ENCODE data around the gene SMIM1. TPM values are rescaled to one million over a fixed set of nuclear protein-coding genes. Genes with fewer than 3 reads are reported as not detected.
A peak's percentile ranks its signal among the peaks of the same experiment; 100 is the strongest.

Gene SMIM1
- total and polyA plus RNA-seq, 2 donors from 2014 or later: 7.0 to 49.5 TPM

DNA sequence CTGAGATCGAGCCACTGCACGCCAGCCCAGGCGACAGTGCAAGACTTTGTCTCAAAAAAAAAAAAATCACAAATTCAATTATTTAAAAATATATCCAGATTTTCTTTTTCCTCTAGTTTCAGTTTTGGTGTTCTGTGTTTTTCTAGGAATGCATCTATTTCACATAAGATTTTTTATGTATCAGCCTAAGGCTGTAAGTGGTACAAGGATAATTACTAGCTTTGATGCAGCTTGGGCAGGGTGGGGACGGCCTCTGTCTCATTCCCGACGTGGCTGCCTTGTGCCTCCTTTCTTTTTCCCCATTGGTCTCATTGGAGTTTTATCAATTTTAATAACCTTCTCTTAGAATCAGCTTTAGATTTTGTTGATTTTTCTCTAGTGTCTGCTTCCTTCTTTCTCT is 13.4 kb upstream of the SMIM1 start:
- no peaks in the 10 kb centered on the region for H3K4me1 ChIP-seq (ENCODE audit: control insufficient read depth in 2 of 3, insufficient read depth in 2 of 3, low read depth in 1 of 3, low read length in 3 of 3)
- TF ChIP-seq, protein P1, sequence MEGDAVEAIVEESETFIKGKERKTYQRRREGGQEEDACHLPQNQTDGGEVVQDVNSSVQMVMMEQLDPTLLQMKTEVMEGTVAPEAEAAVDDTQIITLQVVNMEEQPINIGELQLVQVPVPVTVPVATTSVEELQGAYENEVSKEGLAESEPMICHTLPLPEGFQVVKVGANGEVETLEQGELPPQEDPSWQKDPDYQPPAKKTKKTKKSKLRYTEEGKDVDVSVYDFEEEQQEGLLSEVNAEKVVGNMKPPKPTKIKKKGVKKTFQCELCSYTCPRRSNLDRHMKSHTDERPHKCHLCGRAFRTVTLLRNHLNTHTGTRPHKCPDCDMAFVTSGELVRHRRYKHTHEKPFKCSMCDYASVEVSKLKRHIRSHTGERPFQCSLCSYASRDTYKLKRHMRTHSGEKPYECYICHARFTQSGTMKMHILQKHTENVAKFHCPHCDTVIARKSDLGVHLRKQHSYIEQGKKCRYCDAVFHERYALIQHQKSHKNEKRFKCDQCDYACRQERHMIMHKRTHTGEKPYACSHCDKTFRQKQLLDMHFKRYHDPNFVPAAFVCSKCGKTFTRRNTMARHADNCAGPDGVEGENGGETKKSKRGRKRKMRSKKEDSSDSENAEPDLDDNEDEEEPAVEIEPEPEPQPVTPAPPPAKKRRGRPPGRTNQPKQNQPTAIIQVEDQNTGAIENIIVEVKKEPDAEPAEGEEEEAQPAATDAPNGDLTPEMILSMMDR (IDR thresholded peaks at IDR 0.05; ENCODE audit: borderline replicate concordance, extremely low read depth, insufficient read depth): no peak
- FAIRE-seq (no peak), DNase-seq (no peak)
- H3K27me3 ChIP-seq (ENCODE audit: control insufficient read depth, insufficient read depth, low read length): no peaks in the 10 kb centered on the region
- no peaks in the 10 kb centered on the region for H3K9me3 ChIP-seq (ENCODE audit: control insufficient read depth in 2 of 3, insufficient read depth in 1 of 3, low read length in 3 of 3)
- H3K4me3 ChIP-seq (ENCODE audit: low read length in 3 of 3): no peak overlapping the region
- no peak overlapping the region for H3K9ac ChIP-seq (ENCODE audit: low read length in 3 of 3)
- no peak overlapping the region for H3K27ac ChIP-seq (ENCODE audit: low read depth in 2 of 2, low read length in 2 of 2)
- intact Hi-C loops (cut with DNase I): no loop called here
- H3K36me3 ChIP-seq (ENCODE audit: control insufficient read depth in 2 of 3, insufficient read depth in 3 of 3, low read length in 3 of 3): no peaks in the 10 kb centered on the region

- FAIRE-seq: no peak
- no peak overlapping the region for H3K9ac ChIP-seq (ENCODE audit: low read length in 3 of 3)
- no peaks in the 10 kb centered on the region for H3K4me1 ChIP-seq (ENCODE audit: control insufficient read depth in 2 of 3, insufficient read depth in 2 of 3, low read depth in 1 of 3, low read length in 3 of 3)
These were observed 12.8 kb upstream of the SMIM1 start for GRCh38 chr1:3759796-3760195.

DNA sequence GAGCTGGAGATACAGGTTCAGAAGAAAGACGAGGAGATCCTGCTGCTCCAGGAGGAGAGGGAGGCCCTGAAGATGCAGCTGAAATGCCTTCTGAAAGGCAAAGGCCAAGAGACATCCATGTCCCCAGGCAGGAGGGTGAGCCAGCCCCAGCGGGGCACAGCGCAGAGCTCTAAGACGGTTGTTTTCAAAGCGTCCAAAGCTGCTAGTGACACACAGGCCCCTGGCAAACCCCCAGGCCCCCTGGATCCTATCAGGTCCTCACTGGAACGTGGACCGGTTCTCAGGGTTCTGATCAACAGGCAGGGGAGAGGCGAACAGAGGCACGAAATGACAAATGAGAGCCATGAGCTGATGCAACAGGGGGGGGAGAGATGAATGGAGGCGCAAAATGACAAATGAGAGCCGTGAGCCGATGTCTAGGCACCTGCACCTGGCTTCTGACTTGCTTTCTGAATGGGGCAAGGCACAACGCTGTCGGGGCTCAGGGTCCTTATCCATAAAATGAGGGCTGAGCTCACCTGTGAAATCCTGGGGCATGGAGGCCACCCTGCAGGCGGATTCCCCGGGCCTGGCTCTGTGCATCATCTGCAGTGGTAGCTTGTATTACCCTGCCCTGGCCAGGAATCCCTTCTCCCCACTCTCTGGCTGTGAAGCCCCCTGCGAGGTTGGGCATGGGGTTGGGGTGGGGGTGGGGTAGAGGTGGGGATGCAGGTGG is 11.1 kb upstream of the SMIM1 start:
- Histone ChIP-seq H3K4me1 (ENCODE audit: control insufficient read depth in 2 of 3, insufficient read depth in 2 of 3, low read depth in 1 of 3, low read length in 3 of 3) (no peaks in the 10 kb centered on the region), H3K9me3 (ENCODE audit: control insufficient read depth in 2 of 3, insufficient read depth in 1 of 3, low read length in 3 of 3) (no peaks in the 10 kb centered on the region), H3K27me3 (ENCODE audit: control insufficient read depth, insufficient read depth, low read length) (no peaks in the 10 kb centered on the region), H3K4me3 (ENCODE audit: low read length in 3 of 3) (no peak overlapping the region), H3K27ac (ENCODE audit: low read depth in 2 of 2, low read length in 2 of 2) (no peak overlapping the region), H3K9ac (ENCODE audit: low read length in 3 of 3) (no peak overlapping the region), H3K36me3 (ENCODE audit: control insufficient read depth in 2 of 3, insufficient read depth in 3 of 3, low read length in 3 of 3) (no peaks in the 10 kb centered on the region)
- FAIRE-seq (no peak), DNase-seq (peak in 1 of 5 donors; percentile 45)
- intact Hi-C loops (cut with DNase I): no loop called here
- TF ChIP-seq, protein P1 (IDR thresholded peaks at IDR 0.05; ENCODE audit: borderline replicate concordance, extremely low read depth, insufficient read depth): no peak

More at GRCh38 chr1:3759796-3760195, 12.8 kb upstream of the SMIM1 start:
- Histone ChIP-seq H3K27ac (ENCODE audit: low read depth in 2 of 2, low read length in 2 of 2) (no peak overlapping the region), H3K36me3 (ENCODE audit: control insufficient read depth in 2 of 3, insufficient read depth in 3 of 3, low read length in 3 of 3) (no peaks in the 10 kb centered on the region), H3K4me3 (ENCODE audit: low read length in 3 of 3) (no peak overlapping the region), H3K27me3 (ENCODE audit: control insufficient read depth, insufficient read depth, low read length) (no peaks in the 10 kb centered on the region), H3K9me3 (ENCODE audit: control insufficient read depth in 2 of 3, insufficient read depth in 1 of 3, low read length in 3 of 3) (no peaks in the 10 kb centered on the region)
- intact Hi-C loops (cut with DNase I): no loop called here
- TF ChIP-seq, protein P1 (IDR thresholded peaks at IDR 0.05; ENCODE audit: borderline replicate concordance, extremely low read depth, insufficient read depth): no peak
- DNase-seq: no peak
